Astrocyte of the spinal cord (primary cell): ENCODE measurements around the gene TMEM273.

Experiments used
- DNase-seq: peaks from one replicate; pipeline ENCODE4 v3.0.0; 2011; ENCODE audit warnings: low read depth, low spot score
- H3K4me3 ChIP-seq: 2 replicates; pipeline ENCODE4 v1.5.1; 2011; ENCODE audit warnings: low read depth, mild to moderate bottlenecking, low read length, moderate library complexity
- CTCF ChIP-seq: IDR thresholded peaks from 2 replicates; pipeline ENCODE4 v1.5.1; 2012; ENCODE audit warnings: low read depth, mild to moderate bottlenecking, low read length, inconsistent platforms
- in situ Hi-C: cut with HindIII; loops from 2 replicates; pipeline ENCODE4 v1.10.0; 2017; ENCODE audit warnings: low sequenced_read_pairs

TMEM273 gene

GRCh38 chr10:49132362-49132737 is 55.8 kb downstream of the TMEM273 start:
- no peak for DNase-seq
- in situ Hi-C loops: no loop called here
- TF ChIP-seq CTCF: no peak

GRCh38 chr10:49131507-49132361 is 56.5 kb downstream of the TMEM273 start:
- no peak for TF ChIP-seq CTCF
- no peak overlapping the region for H3K4me3 ChIP-seq

More at GRCh38 chr10:49132362-49132737, 55.8 kb downstream of the TMEM273 start:
- H3K4me3 ChIP-seq: no peak overlapping the region

GRCh38 chr10:49129376-49129775 is 58.8 kb downstream of the TMEM273 start:
- TF ChIP-seq CTCF: no peak
- in situ Hi-C loops: no loop called here
- H3K4me3 ChIP-seq: no peak overlapping the region
- DNase-seq: no peak

More at GRCh38 chr10:49131507-49132361, 56.5 kb downstream of the TMEM273 start:
- DNase-seq: no peak
- in situ Hi-C loops: no loop called here

- no peak for DNase-seq
- no peak overlapping the region for H3K4me3 ChIP-seq
- in situ Hi-C loops: no loop called here
- TF ChIP-seq CTCF: no peak
Measured at GRCh38 chr10:49128854-49129253, 59.3 kb downstream of the TMEM273 start.

GRCh38 chr10:49123981-49124950 is 63.9 kb downstream of the TMEM273 start:
- no peak for TF ChIP-seq CTCF
- H3K4me3 ChIP-seq: no peak overlapping the region
- DNase-seq: no peak
- in situ Hi-C loops: no loop called here

GRCh38 chr10:49120911-49121310 is 67.3 kb downstream of the TMEM273 start:
- no peak for TF ChIP-seq CTCF
- no peak for DNase-seq
- no peak overlapping the region for H3K4me3 ChIP-seq
- in situ Hi-C loops: no loop called here
